SK-N-SH treated with all-trans-retinoic acid at 6 μM for 48 hours (cell line): ENCODE results near the gene CHRNA3.

ENCODE experiments used
- ATAC-seq: fragments of 200-7000 bp; cut with Tn5 transposase; 3 replicates; pipeline ENCODE4 v1.9.1; 2020; ENCODE audit warnings: mild to moderate bottlenecking, moderate library complexity
- ARNTL ChIP-seq: fragments of 450-650 bp; formaldehyde crosslinking; IDR thresholded peaks from 2 replicates; pipeline ENCODE4 v1.5.0; 2020; ENCODE audit warnings: low read depth, mild to moderate bottlenecking, moderate library complexity, borderline replicate concordance
- BACH2 ChIP-seq: fragments of 250-450 bp; sonication (Bioruptor Pico); IDR thresholded peaks from 2 replicates; pipeline ENCODE4 v1.9.0; 2021; ENCODE audit warnings: mild to moderate bottlenecking, borderline replicate concordance
- CREB5 ChIP-seq: fragments of 250-450 bp; sonication (Bioruptor Pico); IDR thresholded peaks from 2 replicates; pipeline ENCODE4 v1.5.1; 2020; ENCODE audit warnings: low read depth, mild to moderate bottlenecking, moderate library complexity
- CSDC2 ChIP-seq: fragments of 250-450 bp; sonication (Bioruptor Pico); IDR thresholded peaks from 2 replicates; pipeline ENCODE4 v1.5.0; 2020; ENCODE audit warnings: mild to moderate bottlenecking, moderate library complexity
- GLIS3 ChIP-seq: fragments of 250-450 bp; sonication (Bioruptor Pico); IDR thresholded peaks from 2 replicates; pipeline ENCODE4 v1.5.0; 2020; ENCODE audit warnings: mild to moderate bottlenecking, moderate library complexity
- ISL1 ChIP-seq: fragments of 250-450 bp; sonication (Bioruptor Pico); IDR thresholded peaks from 2 replicates; pipeline ENCODE4 v2.1.2; 2022; ENCODE audit warnings: mild to moderate bottlenecking, moderate library complexity
- OSR1 ChIP-seq: fragments of 250-450 bp; sonication (Bioruptor Pico); IDR thresholded peaks from 2 replicates; pipeline ENCODE4 v1.8.0; 2022; ENCODE audit warnings: moderate library complexity, mild to moderate bottlenecking, inconsistent platforms
- PPARA ChIP-seq: fragments of 250-450 bp; sonication (Bioruptor Pico); IDR thresholded peaks from 2 replicates; pipeline ENCODE4 v1.5.0; 2020; ENCODE audit warnings: mild to moderate bottlenecking, borderline replicate concordance
- RARB ChIP-seq: fragments of 250-450 bp; sonication (Bioruptor Pico); IDR thresholded peaks from 2 replicates; pipeline ENCODE4 v1.8.0; 2021; ENCODE audit warnings: mild to moderate bottlenecking, moderate library complexity
- TCF4 ChIP-seq: fragments of 250-450 bp; sonication (Bioruptor Pico); IDR thresholded peaks from 2 replicates; pipeline ENCODE4 v1.8.0; 2021; ENCODE audit warnings: mild to moderate bottlenecking, moderate library complexity, borderline replicate concordance
- TOX ChIP-seq: fragments of 250-450 bp; sonication (Bioruptor Pico); IDR thresholded peaks from 2 replicates; pipeline ENCODE4 v1.8.0; 2021; ENCODE audit warnings: mild to moderate bottlenecking, moderate library complexity, borderline replicate concordance
- ZC3H10 ChIP-seq: fragments of 250-450 bp; sonication (Bioruptor Pico); IDR thresholded peaks from 2 replicates; pipeline ENCODE4 v1.5.1; 2021; ENCODE audit warnings: mild to moderate bottlenecking, moderate library complexity
- ZFP3 ChIP-seq: fragments of 250-450 bp; sonication (Bioruptor Pico); IDR thresholded peaks from 2 replicates; pipeline ENCODE4 v1.5.0; 2020; ENCODE audit warnings: mild to moderate bottlenecking, moderate library complexity
- ZNF565 ChIP-seq: fragments of 450-650 bp; formaldehyde crosslinking; conservative IDR thresholded peaks from 2 replicates; pipeline ENCODE4 v1.5.0; 2020; ENCODE audit warnings: low read depth, mild to moderate bottlenecking, moderate library complexity
- ZNF70 ChIP-seq: fragments of 450-650 bp; formaldehyde crosslinking; IDR thresholded peaks from 2 replicates; pipeline ENCODE4 v1.5.0; 2020; ENCODE audit warnings: mild to moderate bottlenecking, moderate library complexity
- ZNF8 ChIP-seq: fragments of 450-650 bp; formaldehyde crosslinking; IDR thresholded peaks from 2 replicates; pipeline ENCODE4 v1.5.0; 2020; ENCODE audit warnings: mild to moderate bottlenecking, moderate library complexity
- TF ChIP-seq, protein P1 (sequence below): fragments of 250-450 bp; sonication (Bioruptor Pico); IDR thresholded peaks from 2 replicates; pipeline ENCODE4 v1.8.0; 2021; ENCODE audit warnings: low read depth, mild to moderate bottlenecking, moderate library complexity, borderline replicate concordance
- TF ChIP-seq, protein P2 (sequence below): fragments of 250-450 bp; sonication (Bioruptor Pico); IDR thresholded peaks from 2 replicates; pipeline ENCODE4 v1.8.0; 2020; ENCODE audit warnings: mild to moderate bottlenecking, moderate library complexity, borderline replicate concordance
- TF ChIP-seq, protein P3 (sequence below): fragments of 250-450 bp; sonication (Bioruptor Pico); IDR thresholded peaks from 2 replicates; pipeline ENCODE4 v1.5.0; 2020; ENCODE audit warnings: mild to moderate bottlenecking, moderate library complexity

The CHRNA3 gene

GRCh38 chr15:78550815-78551214, 70.0 kb downstream of the CHRNA3 start:
- TF ChIP-seq, protein P1, sequence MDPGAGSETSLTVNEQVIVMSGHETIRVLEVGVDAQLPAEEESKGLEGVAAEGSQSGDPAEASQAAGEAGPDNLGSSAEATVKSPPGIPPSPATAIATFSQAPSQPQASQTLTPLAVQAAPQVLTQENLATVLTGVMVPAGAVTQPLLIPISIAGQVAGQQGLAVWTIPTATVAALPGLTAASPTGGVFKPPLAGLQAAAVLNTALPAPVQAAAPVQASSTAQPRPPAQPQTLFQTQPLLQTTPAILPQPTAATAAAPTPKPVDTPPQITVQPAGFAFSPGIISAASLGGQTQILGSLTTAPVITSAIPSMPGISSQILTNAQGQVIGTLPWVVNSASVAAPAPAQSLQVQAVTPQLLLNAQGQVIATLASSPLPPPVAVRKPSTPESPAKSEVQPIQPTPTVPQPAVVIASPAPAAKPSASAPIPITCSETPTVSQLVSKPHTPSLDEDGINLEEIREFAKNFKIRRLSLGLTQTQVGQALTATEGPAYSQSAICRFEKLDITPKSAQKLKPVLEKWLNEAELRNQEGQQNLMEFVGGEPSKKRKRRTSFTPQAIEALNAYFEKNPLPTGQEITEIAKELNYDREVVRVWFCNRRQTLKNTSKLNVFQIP (CRISPR knock-in tag), result no peak
- TF ChIP-seq, protein P2, sequence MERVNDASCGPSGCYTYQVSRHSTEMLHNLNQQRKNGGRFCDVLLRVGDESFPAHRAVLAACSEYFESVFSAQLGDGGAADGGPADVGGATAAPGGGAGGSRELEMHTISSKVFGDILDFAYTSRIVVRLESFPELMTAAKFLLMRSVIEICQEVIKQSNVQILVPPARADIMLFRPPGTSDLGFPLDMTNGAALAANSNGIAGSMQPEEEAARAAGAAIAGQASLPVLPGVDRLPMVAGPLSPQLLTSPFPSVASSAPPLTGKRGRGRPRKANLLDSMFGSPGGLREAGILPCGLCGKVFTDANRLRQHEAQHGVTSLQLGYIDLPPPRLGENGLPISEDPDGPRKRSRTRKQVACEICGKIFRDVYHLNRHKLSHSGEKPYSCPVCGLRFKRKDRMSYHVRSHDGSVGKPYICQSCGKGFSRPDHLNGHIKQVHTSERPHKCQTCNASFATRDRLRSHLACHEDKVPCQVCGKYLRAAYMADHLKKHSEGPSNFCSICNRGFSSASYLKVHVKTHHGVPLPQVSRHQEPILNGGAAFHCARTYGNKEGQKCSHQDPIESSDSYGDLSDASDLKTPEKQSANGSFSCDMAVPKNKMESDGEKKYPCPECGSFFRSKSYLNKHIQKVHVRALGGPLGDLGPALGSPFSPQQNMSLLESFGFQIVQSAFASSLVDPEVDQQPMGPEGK (CRISPR knock-in tag), result no peak
- TF ChIP-seq ZFP3 (CRISPR knock-in tag) (no peak), PPARA (CRISPR knock-in tag) (no peak), BACH2 (no peak), CSDC2 (CRISPR knock-in tag) (no peak), TOX (CRISPR knock-in tag) (no peak), ISL1 (CRISPR knock-in tag) (no peak), ZNF8 (CRISPR knock-in tag) (no peak), CREB5 (no peak), ZC3H10 (CRISPR knock-in tag) (no peak), GLIS3 (CRISPR knock-in tag) (no peak), TCF4 (no peak)
- no peak for ATAC-seq

DNA sequence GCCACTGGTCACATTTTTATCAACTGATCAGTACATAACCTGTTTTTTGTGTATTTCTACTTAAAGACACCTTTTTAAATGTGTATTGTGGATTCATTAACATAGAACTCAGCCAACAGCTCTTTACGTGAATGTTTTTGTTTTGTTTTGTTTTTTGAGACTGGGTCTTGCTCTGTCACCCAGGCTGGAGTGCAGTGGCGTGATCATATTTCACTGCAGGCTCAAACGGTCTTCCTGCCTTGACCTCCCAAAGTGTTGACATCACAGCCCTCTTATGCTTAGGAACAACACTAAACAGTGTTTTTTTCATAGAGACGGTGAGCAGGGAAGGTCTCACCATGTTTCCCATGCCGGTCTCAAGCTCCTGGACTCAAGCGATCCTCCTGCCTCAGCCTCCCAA, 70.6 kb downstream of the CHRNA3 start:
- no peak for ATAC-seq

More for the DNA sequence above, 70.6 kb downstream of the CHRNA3 start:
- TF ChIP-seq, protein P2 (CRISPR knock-in tag), result no peak
- TF ChIP-seq TOX (CRISPR knock-in tag), result no peak
- TF ChIP-seq ZNF565, result no peak
- no peak for TF ChIP-seq CSDC2 (CRISPR knock-in tag)
- TF ChIP-seq, protein P1 (CRISPR knock-in tag), result no peak
- no peak for TF ChIP-seq PPARA (CRISPR knock-in tag)
- no peak for TF ChIP-seq ZC3H10 (CRISPR knock-in tag)
- no peak for TF ChIP-seq OSR1 (CRISPR knock-in tag)
- no peak for TF ChIP-seq CREB5
- TF ChIP-seq GLIS3 (CRISPR knock-in tag), result no peak
- no peak for TF ChIP-seq ISL1 (CRISPR knock-in tag)
- no peak for TF ChIP-seq ARNTL (CRISPR knock-in tag)
- TF ChIP-seq RARB (CRISPR knock-in tag), result no peak
- TF ChIP-seq BACH2, result no peak
- TF ChIP-seq ZFP3 (CRISPR knock-in tag), result no peak
- TF ChIP-seq, protein P3, sequence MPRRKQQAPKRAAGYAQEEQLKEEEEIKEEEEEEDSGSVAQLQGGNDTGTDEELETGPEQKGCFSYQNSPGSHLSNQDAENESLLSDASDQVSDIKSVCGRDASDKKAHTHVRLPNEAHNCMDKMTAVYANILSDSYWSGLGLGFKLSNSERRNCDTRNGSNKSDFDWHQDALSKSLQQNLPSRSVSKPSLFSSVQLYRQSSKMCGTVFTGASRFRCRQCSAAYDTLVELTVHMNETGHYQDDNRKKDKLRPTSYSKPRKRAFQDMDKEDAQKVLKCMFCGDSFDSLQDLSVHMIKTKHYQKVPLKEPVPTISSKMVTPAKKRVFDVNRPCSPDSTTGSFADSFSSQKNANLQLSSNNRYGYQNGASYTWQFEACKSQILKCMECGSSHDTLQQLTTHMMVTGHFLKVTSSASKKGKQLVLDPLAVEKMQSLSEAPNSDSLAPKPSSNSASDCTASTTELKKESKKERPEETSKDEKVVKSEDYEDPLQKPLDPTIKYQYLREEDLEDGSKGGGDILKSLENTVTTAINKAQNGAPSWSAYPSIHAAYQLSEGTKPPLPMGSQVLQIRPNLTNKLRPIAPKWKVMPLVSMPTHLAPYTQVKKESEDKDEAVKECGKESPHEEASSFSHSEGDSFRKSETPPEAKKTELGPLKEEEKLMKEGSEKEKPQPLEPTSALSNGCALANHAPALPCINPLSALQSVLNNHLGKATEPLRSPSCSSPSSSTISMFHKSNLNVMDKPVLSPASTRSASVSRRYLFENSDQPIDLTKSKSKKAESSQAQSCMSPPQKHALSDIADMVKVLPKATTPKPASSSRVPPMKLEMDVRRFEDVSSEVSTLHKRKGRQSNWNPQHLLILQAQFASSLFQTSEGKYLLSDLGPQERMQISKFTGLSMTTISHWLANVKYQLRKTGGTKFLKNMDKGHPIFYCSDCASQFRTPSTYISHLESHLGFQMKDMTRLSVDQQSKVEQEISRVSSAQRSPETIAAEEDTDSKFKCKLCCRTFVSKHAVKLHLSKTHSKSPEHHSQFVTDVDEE (CRISPR knock-in tag), result no peak
- no peak for TF ChIP-seq TCF4
- TF ChIP-seq ZNF70 (CRISPR knock-in tag), result no peak
